Progenitor cell of endocrine pancreas (in vitro differentiated cells): ENCODE data around the gene PBX1. TPM values are rescaled to one million over a fixed set of nuclear protein-coding genes. Genes with fewer than 3 reads are reported as not detected.

Experiments used
- DNase-seq: peaks from one replicate; pipeline ENCODE4 v3.0.0; 2021; ENCODE audit warnings: low spot score; ENCODE audit not compliant: unreplicated experiment
- H3K27ac Mint-ChIP-seq: 2 replicates; pipeline ENCODE4 v1.8.0; 2021; ENCODE audit warnings: mild to moderate bottlenecking, moderate library complexity, mixed read lengths
- H3K27me3 Mint-ChIP-seq: 2 replicates; pipeline ENCODE4 v1.8.0; 2021; ENCODE audit warnings: mixed read lengths
- H3K36me3 Mint-ChIP-seq: 2 replicates; pipeline ENCODE4 v1.8.0; 2022; ENCODE audit warnings: mixed read lengths; ENCODE audit not compliant: insufficient read depth
- H3K4me1 Mint-ChIP-seq: 2 replicates; pipeline ENCODE4 v1.8.0; 2021; ENCODE audit warnings: low read depth, mixed read lengths
- H3K4me3 Mint-ChIP-seq: 2 replicates; pipeline ENCODE4 v1.8.0; 2021; ENCODE audit warnings: low read depth, mild to moderate bottlenecking, moderate library complexity, mixed read lengths
- H3K9me3 Mint-ChIP-seq: 2 replicates; pipeline ENCODE4 v1.8.0; 2021; ENCODE audit warnings: low read depth, mixed read lengths
- total RNA-seq: library from RNA; stranded (reverse); gene quantifications from 2 replicates; pipeline ENCODE4 v1.2.1, GENCODE V29; 2021
- TF ChIP-seq, protein P1 (sequence below): fragments of 200-600 bp; sonication (generic); IDR thresholded peaks from one replicate; pipeline ENCODE4 v1.5.0; 2021; ENCODE audit warnings: antibody characterized with exemption, mild to moderate bottlenecking; ENCODE audit not compliant: unreplicated experiment

PBX1 gene
- total RNA-seq, 1 donor from 2014 or later = 205 TPM

DNA sequence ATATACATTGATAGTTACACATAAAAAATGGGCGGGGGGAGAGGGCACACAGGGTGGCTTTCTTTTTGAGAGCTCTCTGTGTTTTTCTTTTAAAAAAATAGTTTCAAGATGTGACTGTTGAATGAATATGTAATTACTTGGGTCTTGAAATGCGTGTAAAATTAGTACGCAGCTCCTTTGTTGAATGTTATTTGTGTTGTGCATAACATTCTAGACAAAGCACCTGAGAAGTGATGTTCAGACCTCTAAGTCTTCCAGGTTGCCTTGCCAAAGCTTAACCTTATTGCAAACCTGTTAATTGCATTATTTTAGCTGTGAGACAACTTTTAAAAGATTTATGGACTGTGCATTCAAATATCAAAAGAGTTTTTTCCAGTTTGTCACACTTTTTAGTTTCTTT lies 5.4 kb downstream of the PBX1 start:
- no peaks in the 10 kb centered on the region for H3K9me3 Mint-ChIP-seq
- H3K36me3 Mint-ChIP-seq = peaks cover 18% of the 10 kb centered on the region
- peaks cover 51% of the 10 kb centered on the region for H3K4me1 Mint-ChIP-seq
- no peaks in the 10 kb centered on the region for H3K27me3 Mint-ChIP-seq
- no peak overlapping the region for H3K27ac Mint-ChIP-seq
- peak overlapping the region; percentile 72 for H3K4me3 Mint-ChIP-seq
- TF ChIP-seq, protein P1, sequence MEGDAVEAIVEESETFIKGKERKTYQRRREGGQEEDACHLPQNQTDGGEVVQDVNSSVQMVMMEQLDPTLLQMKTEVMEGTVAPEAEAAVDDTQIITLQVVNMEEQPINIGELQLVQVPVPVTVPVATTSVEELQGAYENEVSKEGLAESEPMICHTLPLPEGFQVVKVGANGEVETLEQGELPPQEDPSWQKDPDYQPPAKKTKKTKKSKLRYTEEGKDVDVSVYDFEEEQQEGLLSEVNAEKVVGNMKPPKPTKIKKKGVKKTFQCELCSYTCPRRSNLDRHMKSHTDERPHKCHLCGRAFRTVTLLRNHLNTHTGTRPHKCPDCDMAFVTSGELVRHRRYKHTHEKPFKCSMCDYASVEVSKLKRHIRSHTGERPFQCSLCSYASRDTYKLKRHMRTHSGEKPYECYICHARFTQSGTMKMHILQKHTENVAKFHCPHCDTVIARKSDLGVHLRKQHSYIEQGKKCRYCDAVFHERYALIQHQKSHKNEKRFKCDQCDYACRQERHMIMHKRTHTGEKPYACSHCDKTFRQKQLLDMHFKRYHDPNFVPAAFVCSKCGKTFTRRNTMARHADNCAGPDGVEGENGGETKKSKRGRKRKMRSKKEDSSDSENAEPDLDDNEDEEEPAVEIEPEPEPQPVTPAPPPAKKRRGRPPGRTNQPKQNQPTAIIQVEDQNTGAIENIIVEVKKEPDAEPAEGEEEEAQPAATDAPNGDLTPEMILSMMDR = no peak
- no peak for DNase-seq

DNA sequence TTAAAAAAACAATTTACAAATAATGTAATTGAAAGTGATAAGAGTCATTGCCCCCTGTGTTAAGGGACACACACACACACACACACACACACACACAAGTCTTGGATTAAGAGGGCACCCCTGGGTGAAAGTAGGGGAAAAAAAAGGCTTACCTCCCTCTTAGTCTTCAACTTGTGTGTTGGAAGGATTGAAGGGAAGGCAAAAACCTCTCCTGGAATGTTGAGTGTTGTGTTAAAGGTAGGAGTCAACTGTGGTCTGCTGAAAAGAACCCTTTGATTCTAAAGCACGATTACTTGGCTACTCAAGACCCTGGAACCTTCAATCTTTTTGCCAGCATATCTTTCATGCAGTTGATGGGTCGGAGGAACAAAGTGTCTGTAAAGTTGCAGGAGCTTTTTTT lies 6.4 kb downstream of the PBX1 start:
- H3K27me3 Mint-ChIP-seq = no peaks in the 10 kb centered on the region
- H3K4me3 Mint-ChIP-seq = peak overlapping the region; percentile 61
- H3K4me1 Mint-ChIP-seq = peaks cover 51% of the 10 kb centered on the region
- DNase-seq = no peak
- H3K36me3 Mint-ChIP-seq = peaks cover 26% of the 10 kb centered on the region
- TF ChIP-seq, protein P1 = no peak
- H3K9me3 Mint-ChIP-seq = peaks cover 3% of the 10 kb centered on the region
- H3K27ac Mint-ChIP-seq = peak overlapping the region; percentile 86

DNA sequence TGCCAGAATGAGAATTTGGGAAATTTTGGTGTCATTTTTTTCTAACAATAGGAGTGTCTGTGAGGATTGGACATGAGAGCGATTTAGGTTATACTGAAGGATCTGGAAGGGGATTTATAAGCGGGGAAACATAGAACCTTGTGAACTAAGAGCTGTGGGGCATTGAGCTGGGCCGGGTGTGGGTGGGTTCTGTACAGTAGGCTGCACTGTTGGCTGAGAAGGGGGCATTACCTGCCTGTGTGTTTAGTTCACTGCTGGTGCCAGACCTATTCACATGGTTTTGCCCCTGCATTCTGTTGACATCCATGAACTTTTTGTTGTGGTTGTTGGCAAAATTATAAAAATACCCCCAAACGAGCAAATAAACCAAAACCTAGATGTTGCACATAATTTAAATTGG lies 8.8 kb downstream of the PBX1 start:
- H3K27ac Mint-ChIP-seq = no peak overlapping the region
- no peak overlapping the region for H3K4me3 Mint-ChIP-seq
- H3K36me3 Mint-ChIP-seq = peaks cover 46% of the 10 kb centered on the region

DNA sequence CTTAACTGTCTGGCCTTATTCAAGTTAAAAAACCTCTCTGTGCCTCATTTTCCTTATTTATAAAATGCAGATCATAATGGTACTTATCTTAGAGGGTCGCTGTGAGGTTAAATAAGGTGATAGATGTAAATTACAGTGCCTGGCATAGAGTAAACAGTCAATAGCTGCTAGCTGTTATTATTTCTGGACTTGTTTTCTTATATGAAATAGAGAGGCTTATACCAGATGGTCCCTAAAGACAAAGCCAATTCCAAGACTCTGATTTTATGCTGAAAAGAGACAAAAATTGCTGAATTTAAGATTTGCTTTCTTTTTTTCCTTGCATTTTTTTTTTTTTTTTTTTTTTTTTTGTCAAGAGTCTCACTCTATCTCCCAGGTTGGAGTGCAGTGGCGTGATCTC lies 10.3 kb downstream of the PBX1 start:
- H3K4me1 Mint-ChIP-seq = peaks cover 33% of the 10 kb centered on the region
- peaks cover 51% of the 10 kb centered on the region for H3K36me3 Mint-ChIP-seq
- TF ChIP-seq, protein P1 = no peak
- H3K9me3 Mint-ChIP-seq = peaks cover 7% of the 10 kb centered on the region
- H3K4me3 Mint-ChIP-seq = no peak overlapping the region
- no peaks in the 10 kb centered on the region for H3K27me3 Mint-ChIP-seq
- H3K27ac Mint-ChIP-seq = no peak overlapping the region
- DNase-seq = no peak

More for the DNA sequence above, 8.8 kb downstream of the PBX1 start:
- TF ChIP-seq, protein P1 = no peak
- Mint-ChIP-seq H3K4me1 (peaks cover 45% of the 10 kb centered on the region), H3K27me3 (no peaks in the 10 kb centered on the region), H3K9me3 (peaks cover 7% of the 10 kb centered on the region)
- no peak for DNase-seq

DNA sequence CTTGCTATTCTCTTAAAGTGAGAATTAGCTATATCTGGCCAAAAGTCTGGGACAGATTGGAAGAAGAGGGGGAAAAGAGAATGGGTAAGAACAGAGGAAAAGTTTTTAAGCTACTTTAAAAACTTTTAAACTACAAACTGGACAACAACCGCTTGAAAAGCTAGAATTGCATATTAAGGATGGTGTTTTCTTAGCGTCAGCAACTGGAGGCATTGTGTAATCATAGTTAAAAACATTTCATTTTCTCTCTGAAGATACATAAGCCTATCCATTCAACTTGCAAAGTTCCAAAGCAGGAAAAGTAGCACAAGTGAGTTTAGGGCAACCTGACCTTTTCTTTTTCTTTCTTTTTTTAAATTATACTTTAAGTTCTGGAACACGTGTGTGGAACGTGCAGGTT lies 10.9 kb downstream of the PBX1 start:
- Mint-ChIP-seq H3K36me3 (peaks cover 52% of the 10 kb centered on the region), H3K27ac (no peak overlapping the region), H3K4me1 (peaks cover 27% of the 10 kb centered on the region), H3K4me3 (no peak overlapping the region), H3K9me3 (peaks cover 7% of the 10 kb centered on the region), H3K27me3 (no peaks in the 10 kb centered on the region)
- TF ChIP-seq, protein P1 = no peak
- DNase-seq = no peak
